Spleen (tissue), 11 donors: Measurements from ENCODE around the gene MRPS22. TPM values are rescaled to one million over a fixed set of nuclear protein-coding genes. Genes with fewer than 3 reads are reported as not detected.
A peak's percentile ranks its signal among the peaks of the same experiment; 100 is the strongest.
"Not testable (repeated sequence)": the region's sequence is repeated elsewhere in the genome, so short reads cannot be mapped to it uniquely, and the experiment has no call there.

ENCODE experiments used
- DNase-seq: peaks from one replicate; pipeline ENCODE4 v3.0.0-alpha.2; 2020
- H3K27ac ChIP-seq, 8 donors: fragments of 200-600 bp; sonication (generic) in 7 of 8; 1 replicate in 4 of 8; 2 replicates in 4 of 8; pipeline versions ENCODE4 v1.5.0 to v1.8.0; 2016 to 2021; ENCODE audit warnings: inconsistent platforms in 4 of 8, mild to moderate bottlenecking in 4 of 8, moderate library complexity in 1 of 8
- H3K27me3 ChIP-seq, 7 donors: fragments of 200-600 bp; sonication (generic) in 6 of 7; replicated peaks in 1 of 7; 1 replicate in 4 of 7; 2 replicates in 3 of 7; pipeline versions ENCODE4 v1.5.0 to v1.8.0; 2016 to 2021; ENCODE audit warnings: inconsistent platforms in 3 of 7, mild to moderate bottlenecking in 1 of 7
- H3K36me3 ChIP-seq, 6 donors: fragments of 200-600 bp; sonication (generic) in 5 of 6; 1 replicate in 4 of 6; 2 replicates in 2 of 6; pipeline versions ENCODE4 v1.5.0 to v1.8.0; 2016 to 2021; ENCODE audit warnings: inconsistent platforms in 2 of 6
- H3K4me1 ChIP-seq, 6 donors: fragments of 200-600 bp; sonication (generic) in 5 of 6; 1 replicate in 3 of 6; 2 replicates in 3 of 6; pipeline versions ENCODE4 v1.5.0 to v1.8.0; 2016 to 2021; ENCODE audit warnings: inconsistent platforms in 3 of 6
- H3K4me3 ChIP-seq, 8 donors: fragments of 200-600 bp; sonication (generic) in 7 of 8; 1 replicate in 4 of 8; 2 replicates in 4 of 8; pipeline versions ENCODE4 v1.5.0 to v1.8.0; 2016 to 2021; ENCODE audit warnings: inconsistent platforms in 4 of 8, mild to moderate bottlenecking in 4 of 8, moderate library complexity in 2 of 8
- H3K9me3 ChIP-seq, 8 donors: fragments of 200-600 bp; sonication (generic) in 7 of 8; 1 replicate in 4 of 8; 2 replicates in 4 of 8; pipeline versions ENCODE4 v1.5.0 to v1.8.0; 2016 to 2021; ENCODE audit warnings: inconsistent platforms in 4 of 8
- POLR2A ChIP-seq, 3 donors: fragments of 450-650 bp; IDR thresholded peaks; one replicate each; pipeline ENCODE4 v1.5.1; 2017; ENCODE audit warnings: antibody characterized with exemption in 3 of 3, mild to moderate bottlenecking in 1 of 3
- POLR2AphosphoS5 ChIP-seq, 3 donors: sonication (generic); formaldehyde crosslinking; IDR thresholded peaks; one replicate each; pipeline ENCODE4 v1.5.1; 2017; ENCODE audit warnings: antibody characterized with exemption in 3 of 3
- WGBS, 5 donors: extraction: QIAGEN DNeasy Blood & Tissue Kit in 3 of 5; methylation state at CpG; one replicate each; pipeline versions ENCODE4 v1.1.5 to v1.1.7; 2013 to 2018; 5-methylcytosine and 5-hydroxymethylcytosine counted together
- intact Hi-C: fragments of 100-400 bp; cut with DNase I; formaldehyde crosslinking; loops from one replicate; pipeline ENCODE4 v1.15.0; 2023; ENCODE audit warnings: low total_unique reads
- polyA plus RNA-seq, 3 donors: library from polyadenylated mRNA; stranded (reverse); fragments of 200-250 nt; gene quantifications; one replicate each; pipeline ENCODE4 v1.2.1, GENCODE V29; 2013
- small RNA-seq, 4 donors: library from RNA; depleted of rRNA; stranded (forward); fragments of <200 nt; gene quantifications; one replicate each; pipeline ENCODE3, GENCODE V24; 2016
- total RNA-seq, 7 donors: library from RNA; depleted of rRNA in 3 of 7; stranded (reverse); fragments of >200 nt in 3 of 7; fragmentation: NEBNext Ultra II Directional in 4 of 7; extraction: Animal tissue kit (Norgen Biotek cat#: 25700) in 4 of 7; gene quantifications; one replicate each; pipeline versions ENCODE4 v1.1.0 to v1.2.1, GENCODE V29; 2016 to 2021
- TF ChIP-seq, protein P1 (sequence below), 11 experiments: fragments of 200-600 bp in 7 of 11; fragments of 450-650 bp in 4 of 11; sonication (generic) in 4 of 11; IDR thresholded peaks in 8 of 11; conservative IDR thresholded peaks in 3 of 11; 1 replicate in 7 of 11; 2 replicates in 4 of 11; pipeline versions ENCODE4 v1.4.0 to v1.8.0; 2016 to 2021; ENCODE audit warnings: antibody characterized with exemption in 11 of 11, inconsistent platforms in 4 of 11, mild to moderate bottlenecking in 1 of 11
- donor health status: healthy with polysubstance abuse.
- donor health status: DM: no; HTN: no; CAD: no; lungs with moderate emphysema.
- donor health status: DM: no; HTN: no; CAD: no.
- donor health status: Bipolar disorder and iron deficiency.
- donor health status: healthy.
- donor health status: DM: no; HTN: no; CAD: no.
- donor health status: DM: yes; HTN: yes; CAD: no.

The MRPS22 gene
- total and polyA plus RNA-seq, 10 donors, result 24.8 to 53.2 (median 30.9) TPM

DNA sequence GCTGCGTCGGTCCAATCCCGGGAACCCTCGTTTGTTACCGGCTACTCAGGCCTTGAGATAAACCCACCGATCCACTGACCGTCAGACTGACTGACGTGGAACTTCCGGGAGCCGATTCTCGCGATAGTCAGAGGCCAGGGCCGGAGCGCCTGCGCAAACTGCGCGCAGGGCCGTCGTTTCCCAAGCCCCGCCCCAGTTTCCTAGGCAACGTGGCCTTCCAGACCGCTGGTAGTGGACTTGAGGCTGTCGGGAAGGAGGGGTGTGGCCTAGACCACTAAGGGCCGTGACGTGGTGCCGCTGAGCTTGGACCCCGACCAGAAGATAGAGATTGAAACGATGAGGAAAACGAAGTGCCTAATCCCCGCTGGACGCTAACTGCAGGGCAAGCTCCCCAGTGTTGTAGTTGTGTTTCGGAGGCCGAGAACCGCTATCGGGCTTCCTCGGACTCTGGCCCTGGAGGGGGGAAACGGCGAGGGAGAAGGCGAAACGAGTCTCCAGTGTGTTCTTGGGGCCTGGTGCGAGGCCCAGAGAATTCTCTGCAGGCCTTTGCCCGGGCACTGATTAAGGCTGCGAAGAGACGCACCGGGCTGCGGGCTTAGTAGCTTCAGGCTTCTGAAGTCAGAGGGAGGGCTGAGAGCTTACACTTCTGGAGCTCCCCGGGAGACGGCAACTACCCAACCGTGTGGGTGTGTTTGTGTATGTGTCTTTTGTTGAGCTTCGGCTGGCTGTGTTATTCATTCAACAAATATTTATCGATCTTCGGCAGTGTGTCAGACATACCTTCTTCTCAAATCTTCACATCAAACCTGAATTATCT lies 45.9 kb downstream of the MRPS22 start, which contains the start of gene COPB2:
Gene COPB2, minus strand, starts transcription at position 96 of the 817 bp plus-strand sequence. CDS start 97 bp downstream, outside the sequence.
- intact Hi-C loops, result no loop called here
- peaks cover 0 to 8% (median under 1%) of the 10 kb centered on the region in 6 donors for H3K36me3 ChIP-seq
- peak within 1 kb of the TSS; percentile 69 to 98 (median 79) for H3K4me3 ChIP-seq
- WGBS, 5 donors, result 1 to 2% (median 1%) methylated on average over 22 to 52 of the region's 52 CpGs
- H3K27me3 ChIP-seq, result no peaks in the 10 kb centered on the region
- no peaks in the 10 kb centered on the region for H3K9me3 ChIP-seq
- DNase-seq, result peak; percentile 99
- H3K4me1 ChIP-seq, result peaks cover 28 to 60% (median 53%) of the 10 kb centered on the region in 6 donors
- peak within 1 kb of the TSS; percentile 89 to 95 (median 94) for H3K27ac ChIP-seq
- TF ChIP-seq POLR2A (IDR thresholded peaks at IDR 0.05) (peak; percentile 59 to 71 (median 62)), POLR2AphosphoS5 (IDR thresholded peaks at IDR 0.05) (peak; percentile 91 to 95 (median 94))
- TF ChIP-seq, protein P1, sequence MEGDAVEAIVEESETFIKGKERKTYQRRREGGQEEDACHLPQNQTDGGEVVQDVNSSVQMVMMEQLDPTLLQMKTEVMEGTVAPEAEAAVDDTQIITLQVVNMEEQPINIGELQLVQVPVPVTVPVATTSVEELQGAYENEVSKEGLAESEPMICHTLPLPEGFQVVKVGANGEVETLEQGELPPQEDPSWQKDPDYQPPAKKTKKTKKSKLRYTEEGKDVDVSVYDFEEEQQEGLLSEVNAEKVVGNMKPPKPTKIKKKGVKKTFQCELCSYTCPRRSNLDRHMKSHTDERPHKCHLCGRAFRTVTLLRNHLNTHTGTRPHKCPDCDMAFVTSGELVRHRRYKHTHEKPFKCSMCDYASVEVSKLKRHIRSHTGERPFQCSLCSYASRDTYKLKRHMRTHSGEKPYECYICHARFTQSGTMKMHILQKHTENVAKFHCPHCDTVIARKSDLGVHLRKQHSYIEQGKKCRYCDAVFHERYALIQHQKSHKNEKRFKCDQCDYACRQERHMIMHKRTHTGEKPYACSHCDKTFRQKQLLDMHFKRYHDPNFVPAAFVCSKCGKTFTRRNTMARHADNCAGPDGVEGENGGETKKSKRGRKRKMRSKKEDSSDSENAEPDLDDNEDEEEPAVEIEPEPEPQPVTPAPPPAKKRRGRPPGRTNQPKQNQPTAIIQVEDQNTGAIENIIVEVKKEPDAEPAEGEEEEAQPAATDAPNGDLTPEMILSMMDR (IDR thresholded peaks at IDR 0.05 in 8 of 11, conservative IDR thresholded peaks at IDR 0.05 in 3 of 11), result peak in 2 of 11 experiments; percentile 30 to 39

DNA sequence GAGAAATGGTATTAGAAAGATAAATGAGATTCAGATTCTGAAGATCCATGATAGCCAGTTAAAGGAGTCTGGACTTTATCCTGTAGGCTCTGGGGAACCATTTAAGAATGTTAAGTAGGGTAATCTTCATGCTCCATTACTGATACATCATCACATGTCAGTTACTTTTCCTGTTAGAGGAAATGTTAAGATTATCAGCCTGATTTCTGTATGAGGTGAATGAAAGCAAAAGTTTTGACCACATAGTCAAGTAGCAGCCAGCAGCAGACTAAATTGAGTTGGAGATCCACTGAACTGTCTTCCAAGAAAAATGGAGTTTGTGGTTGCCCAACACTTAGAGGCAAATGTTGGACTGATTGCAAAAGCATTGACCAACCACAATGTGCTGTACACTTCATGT lies 50.3 kb downstream of the MRPS22 start:
- intact Hi-C loops, result no loop called here
- H3K4me3 ChIP-seq, result no peak overlapping the region
- no peaks in the 10 kb centered on the region for H3K27me3 ChIP-seq
- no peak for DNase-seq
- H3K9me3 ChIP-seq, result no peaks in the 10 kb centered on the region
- TF ChIP-seq, protein P1 (IDR thresholded peaks at IDR 0.05 in 8 of 11, conservative IDR thresholded peaks at IDR 0.05 in 3 of 11), result no peak
- TF ChIP-seq POLR2A (IDR thresholded peaks at IDR 0.05) (no peak), POLR2AphosphoS5 (IDR thresholded peaks at IDR 0.05) (no peak)
- H3K27ac ChIP-seq, result no peak overlapping the region
- H3K4me1 ChIP-seq, result peaks cover 8 to 18% (median 14%) of the 10 kb centered on the region in 6 donors
- no peaks in the 10 kb centered on the region for H3K36me3 ChIP-seq

DNA sequence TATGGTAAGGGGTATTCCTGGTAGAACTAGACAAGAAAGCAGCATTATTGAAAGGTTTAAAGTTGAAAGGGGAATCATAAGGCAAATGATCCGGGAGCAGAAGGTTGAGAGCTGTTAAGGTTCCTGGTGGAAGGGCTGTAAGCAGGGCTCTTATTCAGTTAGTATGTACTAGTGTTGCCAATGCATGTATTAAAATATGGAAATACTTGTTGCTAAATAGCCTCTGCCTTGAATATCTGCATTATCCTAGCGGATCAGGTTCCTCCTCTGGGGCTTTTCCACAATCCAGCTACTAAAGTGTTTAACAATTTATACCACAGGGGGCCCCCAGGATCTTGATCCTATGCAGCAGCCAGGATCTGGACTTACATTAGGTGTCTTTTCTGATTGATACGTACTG lies 52.9 kb downstream of the MRPS22 start:
- WGBS, 5 donors, result 92 to 99% (median 95%) methylated on average over 3 of the region's 3 CpGs
- Histone ChIP-seq H3K36me3 (no peaks in the 10 kb centered on the region), H3K4me1 (peaks cover 0 to under 1% (median 0%) of the 10 kb centered on the region in 6 donors), H3K27ac (no peak overlapping the region), H3K4me3 (no peak overlapping the region), H3K27me3 (no peaks in the 10 kb centered on the region), H3K9me3 (peaks cover 0 to 14% (median 10%) of the 10 kb centered on the region in 8 donors)
- TF ChIP-seq, protein P1 (IDR thresholded peaks at IDR 0.05 in 8 of 11, conservative IDR thresholded peaks at IDR 0.05 in 3 of 11), result no peak
- no peak for TF ChIP-seq POLR2A (IDR thresholded peaks at IDR 0.05)
- TF ChIP-seq POLR2AphosphoS5 (IDR thresholded peaks at IDR 0.05), result no peak
- intact Hi-C loops, result no loop called here
- no peak for DNase-seq

DNA sequence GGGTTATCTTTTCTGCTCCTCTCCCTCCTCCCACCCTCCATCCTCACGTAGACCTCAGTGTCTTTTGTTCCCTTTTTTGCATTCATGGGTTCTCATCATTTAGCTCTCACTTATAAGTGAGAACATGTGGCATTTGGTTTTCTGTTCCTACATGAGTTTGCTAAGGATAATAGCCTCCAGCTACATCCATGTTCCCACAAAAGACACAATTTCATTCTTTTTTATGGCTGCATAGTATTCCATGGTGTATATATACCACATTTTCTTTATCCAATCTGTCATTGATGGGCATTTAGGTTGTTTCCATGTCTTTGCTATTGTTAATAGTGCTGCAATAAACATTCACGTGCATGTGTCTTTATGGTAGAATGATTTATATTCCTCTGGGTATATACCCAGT lies 57.3 kb downstream of the MRPS22 start:
- H3K4me1 ChIP-seq, DNase-seq, H3K36me3 ChIP-seq, H3K27me3 ChIP-seq, H3K4me3 ChIP-seq, H3K27ac ChIP-seq, intact Hi-C loops: not testable (repeated sequence)
- H3K9me3 ChIP-seq, result peaks cover 0 to 56% (median 46%) of the 10 kb centered on the region in 8 donors
- 79 to 90% (median 84%) methylated on average over 2 of the region's 2 CpGs for WGBS, 5 donors

Small RNA genes within 50 kb of the gene (small RNA-seq; reads per million reads assigned to genes)
- 0 reads per million in 4 donors for gene RF00026

Other genes with a start within 250 kb of the MRPS22 start
- gene COPB2, start 45.6 kb downstream of the MRPS22 start, total RNA-seq, result 100 to 1,000 TPM in 2 of 7 donors, 10 to 100 TPM in 5; 81.0 to 101 (median 94.1) TPM
- gene COPB2, start 45.6 kb downstream of the MRPS22 start, polyA plus RNA-seq, result 10 to 100 TPM; 21.4 to 33.4 (median 24.0) TPM
- not detected for gene RBP2, start 132.5 kb downstream of the MRPS22 start, total RNA-seq
- gene RBP2, start 132.5 kb downstream of the MRPS22 start, polyA plus RNA-seq, result 1 to 10 TPM in 1 of 3 donors, not detected in 2; 1.2 TPM
- 10 to 100 TPM; 25.8 to 48.1 (median 34.0) TPM for gene RBP1, start 195.7 kb downstream of the MRPS22 start, total RNA-seq
- gene RBP1, start 195.7 kb downstream of the MRPS22 start, polyA plus RNA-seq, result 10 to 100 TPM; 21.0 to 29.4 (median 21.6) TPM